ENCODE data around the gene NTHL1. TPM values are rescaled to one million over a fixed set of nuclear protein-coding genes. Genes with fewer than 3 reads are reported as not detected.
A peak's percentile ranks its signal among the peaks of the same experiment; 100 is the strongest.

The NTHL1 gene
- total and polyA plus RNA-seq, 10 donors, result 9.6 to 52.1 (median 27.0) TPM

DNA sequence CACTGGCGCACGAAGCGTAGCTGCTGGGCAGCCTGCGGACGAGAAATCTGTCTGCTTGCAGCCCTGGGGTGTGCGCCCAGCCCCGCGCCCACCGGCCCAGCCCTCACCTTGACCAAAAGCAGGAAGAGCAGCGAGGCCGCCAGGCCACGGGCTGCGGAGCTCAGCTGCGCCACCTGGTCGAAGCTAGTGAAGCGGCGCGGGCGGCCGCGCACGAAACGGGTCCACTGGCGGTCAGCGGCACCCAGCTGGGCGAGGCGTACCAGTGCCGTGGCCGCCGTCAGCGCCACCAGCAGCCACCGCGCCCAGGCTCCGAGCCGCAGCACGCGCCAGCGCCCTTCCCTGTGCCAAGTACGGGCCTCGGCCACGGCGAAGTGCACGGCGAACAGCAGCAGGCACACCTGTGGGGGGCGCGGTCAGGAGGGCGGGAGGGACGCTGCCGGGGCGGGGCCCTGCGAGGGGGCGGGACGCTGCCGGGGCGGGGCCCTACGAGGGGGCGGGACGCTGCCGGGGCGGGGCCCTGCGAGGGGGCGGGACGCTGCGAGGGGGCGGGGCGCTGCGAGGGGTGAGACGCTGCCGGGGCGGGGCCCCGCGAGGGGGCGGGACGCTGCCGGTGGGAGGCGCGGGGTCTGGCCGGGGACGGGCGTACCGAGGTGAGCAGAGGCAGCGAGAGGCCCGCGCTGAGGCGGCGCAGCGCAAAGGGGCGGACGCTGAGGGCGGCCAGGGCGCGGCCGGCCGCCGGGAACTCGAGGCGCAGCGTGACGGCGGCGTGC, 43.3 kb upstream of the NTHL1 start:
- H3K4me1 ChIP-seq, result peaks cover 0 to 42% (median 18%) of the 10 kb centered on the region in 6 donors
- peak overlapping the region in 6 of 8 donors; percentile 0 to 75 (median 66) for H3K27ac ChIP-seq
- H3K4me3 ChIP-seq, result peak overlapping the region in 3 of 8 donors; percentile 15 to 49 (median 33)
- no peak for DNase-seq
- H3K27me3 ChIP-seq (replicated peaks in 1 of 7), result no peaks in the 10 kb centered on the region
- 58 to 87% (median 71%) methylated on average over 49 to 101 of the region's 101 CpGs for WGBS, 5 donors
- intact Hi-C loops (cut with DNase I; ENCODE audit: low total_unique reads), result no loop called here
- TF ChIP-seq POLR2AphosphoS5 (IDR thresholded peaks at IDR 0.05), result peak; percentile 16 to 69 (median 47)
- TF ChIP-seq, protein P1, sequence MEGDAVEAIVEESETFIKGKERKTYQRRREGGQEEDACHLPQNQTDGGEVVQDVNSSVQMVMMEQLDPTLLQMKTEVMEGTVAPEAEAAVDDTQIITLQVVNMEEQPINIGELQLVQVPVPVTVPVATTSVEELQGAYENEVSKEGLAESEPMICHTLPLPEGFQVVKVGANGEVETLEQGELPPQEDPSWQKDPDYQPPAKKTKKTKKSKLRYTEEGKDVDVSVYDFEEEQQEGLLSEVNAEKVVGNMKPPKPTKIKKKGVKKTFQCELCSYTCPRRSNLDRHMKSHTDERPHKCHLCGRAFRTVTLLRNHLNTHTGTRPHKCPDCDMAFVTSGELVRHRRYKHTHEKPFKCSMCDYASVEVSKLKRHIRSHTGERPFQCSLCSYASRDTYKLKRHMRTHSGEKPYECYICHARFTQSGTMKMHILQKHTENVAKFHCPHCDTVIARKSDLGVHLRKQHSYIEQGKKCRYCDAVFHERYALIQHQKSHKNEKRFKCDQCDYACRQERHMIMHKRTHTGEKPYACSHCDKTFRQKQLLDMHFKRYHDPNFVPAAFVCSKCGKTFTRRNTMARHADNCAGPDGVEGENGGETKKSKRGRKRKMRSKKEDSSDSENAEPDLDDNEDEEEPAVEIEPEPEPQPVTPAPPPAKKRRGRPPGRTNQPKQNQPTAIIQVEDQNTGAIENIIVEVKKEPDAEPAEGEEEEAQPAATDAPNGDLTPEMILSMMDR (IDR thresholded peaks at IDR 0.05 in 8 of 11, conservative IDR thresholded peaks at IDR 0.05 in 3 of 11), result peak in 6 of 11 experiments; percentile 18 to 33 (median 22)
- no peak for TF ChIP-seq POLR2A (IDR thresholded peaks at IDR 0.05)
- H3K36me3 ChIP-seq, result peaks cover 0 to 97% (median 81%) of the 10 kb centered on the region in 6 donors
- H3K9me3 ChIP-seq, result no peaks in the 10 kb centered on the region

DNA sequence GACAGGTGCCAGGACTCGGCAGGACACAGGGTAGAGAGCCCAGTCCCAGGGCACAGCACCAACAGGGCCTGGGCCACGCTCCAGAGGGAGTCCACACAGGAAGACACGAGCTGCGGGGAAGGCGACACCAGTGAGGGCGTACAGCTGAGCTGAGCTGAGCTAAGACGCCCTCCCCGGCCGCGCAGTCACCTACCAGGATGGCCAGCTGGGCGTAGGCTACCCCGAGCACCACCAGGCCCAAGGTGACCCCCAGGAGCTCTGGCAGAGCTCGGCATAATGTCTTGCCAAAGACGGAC, 42.8 kb upstream of the NTHL1 start:
- 60 to 98% (median 84%) methylated on average over 1 to 14 of the region's 14 CpGs for WGBS, 5 donors
- no peaks in the 10 kb centered on the region for H3K27me3 ChIP-seq (replicated peaks in 1 of 7)
- intact Hi-C loops (cut with DNase I; ENCODE audit: low total_unique reads), result no loop called here
- peak overlapping the region in 3 of 8 donors; percentile 12 to 49 (median 17) for H3K4me3 ChIP-seq
- TF ChIP-seq POLR2A (IDR thresholded peaks at IDR 0.05), result no peak
- TF ChIP-seq, protein P1 (IDR thresholded peaks at IDR 0.05 in 8 of 11, conservative IDR thresholded peaks at IDR 0.05 in 3 of 11), result no peak
- TF ChIP-seq POLR2AphosphoS5 (IDR thresholded peaks at IDR 0.05), result no peak
- H3K4me1 ChIP-seq, result peaks cover 0 to 42% (median 18%) of the 10 kb centered on the region in 6 donors
- H3K9me3 ChIP-seq, result no peaks in the 10 kb centered on the region
- H3K27ac ChIP-seq, result peak overlapping the region in 6 of 8 donors; percentile 0 to 75 (median 64)
- DNase-seq, result no peak
- H3K36me3 ChIP-seq, result peaks cover 0 to 97% (median 83%) of the 10 kb centered on the region in 6 donors

DNA sequence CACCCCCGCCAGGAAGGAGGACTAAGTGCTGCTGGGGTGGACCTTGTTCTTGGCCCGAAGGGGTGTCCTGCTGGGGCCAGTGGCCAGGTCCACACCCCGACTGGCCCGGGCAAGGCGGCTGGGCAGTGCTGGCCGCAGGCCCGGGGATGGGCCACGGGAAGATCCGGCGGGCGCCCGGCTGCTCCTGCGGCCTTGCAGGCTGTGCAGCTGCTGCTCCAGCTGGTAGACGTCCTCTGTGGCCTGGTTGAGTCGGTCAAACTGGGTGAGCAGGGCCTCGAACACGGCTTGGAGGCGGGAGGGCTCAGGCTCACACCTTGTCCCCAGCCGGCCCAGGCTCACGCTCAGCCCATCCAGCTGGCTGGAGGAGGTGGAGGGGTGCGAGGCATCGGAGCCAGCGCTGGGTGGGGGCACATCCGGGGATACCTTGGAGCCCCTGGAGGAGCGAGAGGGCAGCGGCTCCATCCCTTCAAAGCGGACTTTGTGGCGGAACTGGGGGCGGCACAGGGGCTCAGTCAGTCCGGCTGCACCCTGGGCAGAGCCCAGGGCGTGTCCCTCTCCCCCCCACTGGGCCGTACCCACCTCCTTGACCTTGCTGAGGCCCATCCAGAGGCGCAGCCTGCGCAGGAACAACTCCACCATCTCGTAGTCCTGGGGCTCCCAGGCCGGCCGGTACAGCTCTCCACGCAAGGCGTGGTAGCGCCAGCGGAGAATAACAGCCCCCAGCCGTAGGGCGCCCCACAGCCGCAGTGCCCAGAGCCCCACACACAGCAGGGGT, 42.3 kb upstream of the NTHL1 start:
- peak; percentile 83 for DNase-seq
- peaks cover 0 to 42% (median 18%) of the 10 kb centered on the region in 6 donors for H3K4me1 ChIP-seq
- WGBS, 5 donors, result 65 to 90% (median 85%) methylated on average over 17 to 44 of the region's 44 CpGs
- intact Hi-C loops (cut with DNase I; ENCODE audit: low total_unique reads), result no loop called here
- H3K36me3 ChIP-seq, result peaks cover 0 to 97% (median 84%) of the 10 kb centered on the region in 6 donors
- TF ChIP-seq, protein P1 (IDR thresholded peaks at IDR 0.05 in 8 of 11, conservative IDR thresholded peaks at IDR 0.05 in 3 of 11), result no peak
- peak; percentile 70 to 83 (median 81) for TF ChIP-seq POLR2AphosphoS5 (IDR thresholded peaks at IDR 0.05)
- no peak for TF ChIP-seq POLR2A (IDR thresholded peaks at IDR 0.05)
- peak overlapping the region in 2 of 8 donors; percentile 12 to 17 for H3K4me3 ChIP-seq
- no peaks in the 10 kb centered on the region for H3K27me3 ChIP-seq (replicated peaks in 1 of 7)
- H3K27ac ChIP-seq, result peak overlapping the region in 5 of 8 donors; percentile 50 to 75 (median 65)
- no peaks in the 10 kb centered on the region for H3K9me3 ChIP-seq

Measured in spleen (tissue), 11 donors.